HG02642 (cell line): ENCODE results near the gene BBS7.
A peak's percentile ranks its signal among the peaks of the same experiment; 100 is the strongest.

ENCODE experiments used
- ATAC-seq: cut with Tn5 transposase; IDR thresholded peaks from one replicate; pipeline ENCODE4 v1.9.1; 2021; ENCODE audit warnings: mild to moderate bottlenecking; ENCODE audit not compliant: unreplicated experiment, poor library complexity

BBS7 gene

GRCh38 chr4:121869841-121870822 is at the start of gene BBS7:
Gene BBS7 (minus strand): TSS chr4:121870474. CDS start chr4:121870313, 161 bp downstream.
- peak; percentile 100 for ATAC-seq

- no peak for ATAC-seq
Observed at GRCh38 chr4:121913667-121914066, 43.4 kb upstream of the BBS7 start.

- no peak for ATAC-seq
Observed at GRCh38 chr4:121908346-121908745, 38.1 kb upstream of the BBS7 start.

- ATAC-seq = peak; percentile 91
Observed at GRCh38 chr4:121900132-121900983, 30.1 kb upstream of the BBS7 start.

- no peak for ATAC-seq
Observed at GRCh38 chr4:121898150-121898549, 27.9 kb upstream of the BBS7 start.

GRCh38 chr4:121888134-121888533 is 17.9 kb upstream of the BBS7 start:
- no peak for ATAC-seq

GRCh38 chr4:121885115-121885514 is 14.8 kb upstream of the BBS7 start:
- ATAC-seq = no peak

GRCh38 chr4:121881158-121881557 is 10.9 kb upstream of the BBS7 start:
- ATAC-seq = no peak

GRCh38 chr4:121879135-121879534 is 8.9 kb upstream of the BBS7 start:
- no peak for ATAC-seq

GRCh38 chr4:121877041-121877773 is 6.9 kb upstream of the BBS7 start:
- ATAC-seq = no peak

- ATAC-seq = no peak
Observed at GRCh38 chr4:121876070-121876469, 5.8 kb upstream of the BBS7 start.

GRCh38 chr4:121875652-121876051 is 5.4 kb upstream of the BBS7 start:
- ATAC-seq = no peak

GRCh38 chr4:121873604-121874003 is 3.3 kb upstream of the BBS7 start:
- no peak for ATAC-seq

GRCh38 chr4:121863799-121864198 is 6.5 kb downstream of the BBS7 start:
- no peak for ATAC-seq

GRCh38 chr4:121861426-121861825 is 8.8 kb downstream of the BBS7 start:
- ATAC-seq = no peak

GRCh38 chr4:121860121-121860520 is 10.2 kb downstream of the BBS7 start:
- ATAC-seq = no peak

GRCh38 chr4:121851354-121851753 is 18.9 kb downstream of the BBS7 start:
- no peak for ATAC-seq

- no peak for ATAC-seq
Observed at GRCh38 chr4:121846662-121847061, 23.6 kb downstream of the BBS7 start.

- ATAC-seq = no peak
Observed at GRCh38 chr4:121842862-121843261, 27.4 kb downstream of the BBS7 start.

GRCh38 chr4:121838136-121838535 is 32.1 kb downstream of the BBS7 start:
- ATAC-seq = no peak
